K562 (cell line): Measurements from ENCODE around the gene KRT81.

Experiments used
- CHCHD3 ChIP-seq: fragments of 250-450 bp; sonication (Bioruptor Pico); IDR thresholded peaks from 2 replicates; pipeline ENCODE4 v2.1.2; 2022; ENCODE audit warnings: mild to moderate bottlenecking
- KLF13 ChIP-seq: fragments of 450-650 bp; IDR thresholded peaks from 2 replicates; pipeline ENCODE4 v1.6.1; 2016; ENCODE audit warnings: missing genetic modification characterization, low read depth, mild to moderate bottlenecking, missing compliant biosample characterization, moderate library complexity, borderline replicate concordance
- POLR2A ChIP-seq: fragments of 450-650 bp; conservative IDR thresholded peaks from 2 replicates; pipeline ENCODE4 v1.6.1; 2016
- POLR2AphosphoS5 ChIP-seq: IDR thresholded peaks from 2 replicates; pipeline ENCODE4 v1.6.1; 2011; ENCODE audit warnings: mild to moderate bottlenecking, low read depth, low read length, moderate library complexity; ENCODE audit not compliant: control insufficient read depth, insufficient read depth
- XRCC5 ChIP-seq: fragments of 200-400 bp; formaldehyde crosslinking; IDR thresholded peaks from 2 replicates; pipeline ENCODE4 v1.6.1; 2017; ENCODE audit warnings: low read depth, mild to moderate bottlenecking, low read length
- TF ChIP-seq, protein P1 (sequence below): fragments of 250-450 bp; sonication (Bioruptor Pico); IDR thresholded peaks from 2 replicates; pipeline ENCODE4 v1.8.0; 2021; ENCODE audit warnings: borderline replicate concordance, mild to moderate bottlenecking, moderate library complexity; ENCODE audit not compliant: poor library complexity, severe bottlenecking
- TF ChIP-seq, protein P2 (sequence below), 3 experiments: IDR thresholded peaks in 2 of 3; conservative IDR thresholded peaks in 1 of 3; 2 replicates each; pipeline ENCODE4 v1.5.1; 2011 to 2012; ENCODE audit warnings: low read length in 3 of 3, mild to moderate bottlenecking in 3 of 3, control low read depth in 2 of 3, improper control_type of control experiment in 1 of 3, inconsistent platforms in 1 of 3, low read depth in 1 of 3, mixed read lengths in 1 of 3, moderate library complexity in 1 of 3; ENCODE audit not compliant: insufficient read depth in 2 of 3
- TF ChIP-seq, protein P3 (sequence below): sonication (generic); formaldehyde crosslinking; IDR thresholded peaks from 2 replicates; pipeline ENCODE4 v1.8.0; 2023; ENCODE audit warnings: mild to moderate bottlenecking, missing genetic modification reagents

DNA sequence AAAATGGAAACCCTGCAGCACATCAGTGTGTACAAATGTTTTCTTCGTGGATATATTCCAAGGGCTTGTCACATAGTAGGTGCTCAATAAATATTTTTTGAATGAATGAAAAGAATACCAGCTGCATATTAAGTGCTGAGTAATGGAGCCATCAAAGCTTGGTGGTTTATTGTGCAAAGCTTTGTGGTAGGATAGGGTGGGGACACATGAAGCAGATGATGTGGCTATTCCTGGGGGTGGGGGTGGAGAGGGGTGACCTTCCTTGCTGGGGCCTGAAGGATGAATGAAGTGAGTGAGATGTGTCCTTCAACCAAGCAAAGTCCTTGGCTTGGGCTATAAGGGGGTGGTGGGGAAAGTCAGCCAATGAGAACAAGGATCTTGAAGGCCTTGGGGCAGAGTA, 4.3 kb upstream of the KRT81 start:
- TF ChIP-seq POLR2A (no peak), KLF13 (tag) (no peak), POLR2AphosphoS5 (no peak), CHCHD3 (CRISPR knock-in tag) (no peak), XRCC5 (no peak)
- TF ChIP-seq, protein P1, sequence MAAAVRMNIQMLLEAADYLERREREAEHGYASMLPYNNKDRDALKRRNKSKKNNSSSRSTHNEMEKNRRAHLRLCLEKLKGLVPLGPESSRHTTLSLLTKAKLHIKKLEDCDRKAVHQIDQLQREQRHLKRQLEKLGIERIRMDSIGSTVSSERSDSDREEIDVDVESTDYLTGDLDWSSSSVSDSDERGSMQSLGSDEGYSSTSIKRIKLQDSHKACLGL (CRISPR knock-in tag) = no peak
- TF ChIP-seq, protein P2, sequence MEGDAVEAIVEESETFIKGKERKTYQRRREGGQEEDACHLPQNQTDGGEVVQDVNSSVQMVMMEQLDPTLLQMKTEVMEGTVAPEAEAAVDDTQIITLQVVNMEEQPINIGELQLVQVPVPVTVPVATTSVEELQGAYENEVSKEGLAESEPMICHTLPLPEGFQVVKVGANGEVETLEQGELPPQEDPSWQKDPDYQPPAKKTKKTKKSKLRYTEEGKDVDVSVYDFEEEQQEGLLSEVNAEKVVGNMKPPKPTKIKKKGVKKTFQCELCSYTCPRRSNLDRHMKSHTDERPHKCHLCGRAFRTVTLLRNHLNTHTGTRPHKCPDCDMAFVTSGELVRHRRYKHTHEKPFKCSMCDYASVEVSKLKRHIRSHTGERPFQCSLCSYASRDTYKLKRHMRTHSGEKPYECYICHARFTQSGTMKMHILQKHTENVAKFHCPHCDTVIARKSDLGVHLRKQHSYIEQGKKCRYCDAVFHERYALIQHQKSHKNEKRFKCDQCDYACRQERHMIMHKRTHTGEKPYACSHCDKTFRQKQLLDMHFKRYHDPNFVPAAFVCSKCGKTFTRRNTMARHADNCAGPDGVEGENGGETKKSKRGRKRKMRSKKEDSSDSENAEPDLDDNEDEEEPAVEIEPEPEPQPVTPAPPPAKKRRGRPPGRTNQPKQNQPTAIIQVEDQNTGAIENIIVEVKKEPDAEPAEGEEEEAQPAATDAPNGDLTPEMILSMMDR (IDR thresholded peaks at IDR 0.05 in 2 of 3, conservative IDR thresholded peaks at IDR 0.05 in 1 of 3; ENCODE audit: insufficient read depth in 2 of 3, low read depth in 1 of 3, low read length in 3 of 3) = no peak
- TF ChIP-seq, protein P3, sequence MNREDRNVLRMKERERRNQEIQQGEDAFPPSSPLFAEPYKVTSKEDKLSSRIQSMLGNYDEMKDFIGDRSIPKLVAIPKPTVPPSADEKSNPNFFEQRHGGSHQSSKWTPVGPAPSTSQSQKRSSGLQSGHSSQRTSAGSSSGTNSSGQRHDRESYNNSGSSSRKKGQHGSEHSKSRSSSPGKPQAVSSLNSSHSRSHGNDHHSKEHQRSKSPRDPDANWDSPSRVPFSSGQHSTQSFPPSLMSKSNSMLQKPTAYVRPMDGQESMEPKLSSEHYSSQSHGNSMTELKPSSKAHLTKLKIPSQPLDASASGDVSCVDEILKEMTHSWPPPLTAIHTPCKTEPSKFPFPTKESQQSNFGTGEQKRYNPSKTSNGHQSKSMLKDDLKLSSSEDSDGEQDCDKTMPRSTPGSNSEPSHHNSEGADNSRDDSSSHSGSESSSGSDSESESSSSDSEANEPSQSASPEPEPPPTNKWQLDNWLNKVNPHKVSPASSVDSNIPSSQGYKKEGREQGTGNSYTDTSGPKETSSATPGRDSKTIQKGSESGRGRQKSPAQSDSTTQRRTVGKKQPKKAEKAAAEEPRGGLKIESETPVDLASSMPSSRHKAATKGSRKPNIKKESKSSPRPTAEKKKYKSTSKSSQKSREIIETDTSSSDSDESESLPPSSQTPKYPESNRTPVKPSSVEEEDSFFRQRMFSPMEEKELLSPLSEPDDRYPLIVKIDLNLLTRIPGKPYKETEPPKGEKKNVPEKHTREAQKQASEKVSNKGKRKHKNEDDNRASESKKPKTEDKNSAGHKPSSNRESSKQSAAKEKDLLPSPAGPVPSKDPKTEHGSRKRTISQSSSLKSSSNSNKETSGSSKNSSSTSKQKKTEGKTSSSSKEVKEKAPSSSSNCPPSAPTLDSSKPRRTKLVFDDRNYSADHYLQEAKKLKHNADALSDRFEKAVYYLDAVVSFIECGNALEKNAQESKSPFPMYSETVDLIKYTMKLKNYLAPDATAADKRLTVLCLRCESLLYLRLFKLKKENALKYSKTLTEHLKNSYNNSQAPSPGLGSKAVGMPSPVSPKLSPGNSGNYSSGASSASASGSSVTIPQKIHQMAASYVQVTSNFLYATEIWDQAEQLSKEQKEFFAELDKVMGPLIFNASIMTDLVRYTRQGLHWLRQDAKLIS (CRISPR knock-in tag) = no peak
